Measurements from ENCODE around the gene FABP6. TPM values are rescaled to one million over a fixed set of nuclear protein-coding genes. Genes with fewer than 3 reads are reported as not detected.

FABP6 gene
- total RNA-seq, 1 experiment from 2014 or later, result 2.9 TPM

DNA sequence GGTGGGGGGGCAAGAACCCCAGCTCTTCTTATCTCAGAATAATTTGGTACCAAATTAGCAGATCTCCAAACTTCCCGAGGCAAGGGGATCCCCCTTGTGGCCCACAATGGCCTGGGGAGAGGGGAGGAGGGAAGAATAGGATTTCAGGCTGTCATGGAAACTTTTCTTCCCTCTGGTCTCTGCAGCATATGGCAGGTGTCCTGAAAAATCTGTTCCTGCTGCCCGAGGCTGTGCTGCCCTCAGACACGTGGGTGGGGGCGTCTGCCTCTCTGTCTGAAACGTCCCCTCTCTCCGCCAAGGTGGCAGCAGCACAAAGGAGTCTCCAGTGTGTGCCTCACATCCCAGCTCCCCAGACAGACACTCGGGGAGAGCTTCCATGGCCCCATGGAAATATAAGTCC is 49.0 kb downstream of the FABP6 start (continued):
- TF ChIP-seq, protein P1, sequence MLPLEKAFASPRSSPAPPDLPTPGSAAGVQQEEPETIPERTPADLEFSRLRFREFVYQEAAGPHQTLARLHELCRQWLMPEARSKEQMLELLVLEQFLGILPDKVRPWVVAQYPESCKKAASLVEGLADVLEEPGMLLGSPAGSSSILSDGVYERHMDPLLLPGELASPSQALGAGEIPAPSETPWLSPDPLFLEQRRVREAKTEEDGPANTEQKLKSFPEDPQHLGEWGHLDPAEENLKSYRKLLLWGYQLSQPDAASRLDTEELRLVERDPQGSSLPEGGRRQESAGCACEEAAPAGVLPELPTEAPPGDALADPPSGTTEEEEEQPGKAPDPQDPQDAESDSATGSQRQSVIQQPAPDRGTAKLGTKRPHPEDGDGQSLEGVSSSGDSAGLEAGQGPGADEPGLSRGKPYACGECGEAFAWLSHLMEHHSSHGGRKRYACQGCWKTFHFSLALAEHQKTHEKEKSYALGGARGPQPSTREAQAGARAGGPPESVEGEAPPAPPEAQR (CRISPR knock-in tag; IDR thresholded peaks at IDR 0.05), result no peak
- TF ChIP-seq ZBTB21 (CRISPR knock-in tag; IDR thresholded peaks at IDR 0.05; ENCODE audit: borderline replicate concordance) (no peak), ZNF121 (CRISPR knock-in tag; IDR thresholded peaks at IDR 0.05) (no peak), ZNF219 (CRISPR knock-in tag; IDR thresholded peaks at IDR 0.05; ENCODE audit: borderline replicate concordance) (no peak)
- TF ChIP-seq, protein P2, sequence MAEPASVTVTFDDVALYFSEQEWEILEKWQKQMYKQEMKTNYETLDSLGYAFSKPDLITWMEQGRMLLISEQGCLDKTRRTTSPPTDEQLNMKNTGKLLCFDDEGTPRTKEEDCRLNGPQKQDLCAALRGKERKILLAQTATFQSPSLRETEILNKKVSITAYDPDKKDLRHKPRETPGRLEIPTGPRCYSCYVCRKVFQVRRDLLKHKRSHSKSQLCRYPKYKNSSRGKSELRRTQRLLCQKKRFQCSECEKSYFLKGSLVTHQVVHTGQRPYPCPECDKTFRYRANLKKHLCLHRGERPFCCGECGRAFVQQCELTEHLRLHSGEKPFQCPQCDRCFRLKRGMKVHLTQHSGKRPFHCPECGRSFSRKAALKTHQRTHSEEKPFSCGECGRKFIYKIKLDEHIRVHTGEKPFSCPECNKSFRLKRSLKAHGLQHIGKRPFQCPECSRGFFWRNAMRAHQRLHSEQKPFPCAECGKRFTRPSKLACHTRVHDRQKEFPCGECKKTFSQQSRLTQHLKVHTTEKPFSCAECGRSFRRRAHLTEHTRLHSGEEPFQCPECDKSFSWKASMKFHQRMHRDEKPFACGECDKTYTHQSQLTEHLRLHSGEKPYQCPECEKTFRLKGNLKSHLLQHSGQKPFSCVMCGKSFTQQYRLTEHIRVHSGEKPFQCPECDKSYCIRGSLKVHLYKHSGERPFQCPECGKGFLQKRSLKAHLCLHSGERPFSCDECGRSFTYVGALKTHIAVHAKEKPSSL (CRISPR knock-in tag; conservative IDR thresholded peaks at IDR 0.05), result no peak
- TF ChIP-seq, protein P3, sequence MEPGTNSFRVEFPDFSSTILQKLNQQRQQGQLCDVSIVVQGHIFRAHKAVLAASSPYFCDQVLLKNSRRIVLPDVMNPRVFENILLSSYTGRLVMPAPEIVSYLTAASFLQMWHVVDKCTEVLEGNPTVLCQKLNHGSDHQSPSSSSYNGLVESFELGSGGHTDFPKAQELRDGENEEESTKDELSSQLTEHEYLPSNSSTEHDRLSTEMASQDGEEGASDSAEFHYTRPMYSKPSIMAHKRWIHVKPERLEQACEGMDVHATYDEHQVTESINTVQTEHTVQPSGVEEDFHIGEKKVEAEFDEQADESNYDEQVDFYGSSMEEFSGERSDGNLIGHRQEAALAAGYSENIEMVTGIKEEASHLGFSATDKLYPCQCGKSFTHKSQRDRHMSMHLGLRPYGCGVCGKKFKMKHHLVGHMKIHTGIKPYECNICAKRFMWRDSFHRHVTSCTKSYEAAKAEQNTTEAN (CRISPR knock-in tag; IDR thresholded peaks at IDR 0.05), result no peak

DNA sequence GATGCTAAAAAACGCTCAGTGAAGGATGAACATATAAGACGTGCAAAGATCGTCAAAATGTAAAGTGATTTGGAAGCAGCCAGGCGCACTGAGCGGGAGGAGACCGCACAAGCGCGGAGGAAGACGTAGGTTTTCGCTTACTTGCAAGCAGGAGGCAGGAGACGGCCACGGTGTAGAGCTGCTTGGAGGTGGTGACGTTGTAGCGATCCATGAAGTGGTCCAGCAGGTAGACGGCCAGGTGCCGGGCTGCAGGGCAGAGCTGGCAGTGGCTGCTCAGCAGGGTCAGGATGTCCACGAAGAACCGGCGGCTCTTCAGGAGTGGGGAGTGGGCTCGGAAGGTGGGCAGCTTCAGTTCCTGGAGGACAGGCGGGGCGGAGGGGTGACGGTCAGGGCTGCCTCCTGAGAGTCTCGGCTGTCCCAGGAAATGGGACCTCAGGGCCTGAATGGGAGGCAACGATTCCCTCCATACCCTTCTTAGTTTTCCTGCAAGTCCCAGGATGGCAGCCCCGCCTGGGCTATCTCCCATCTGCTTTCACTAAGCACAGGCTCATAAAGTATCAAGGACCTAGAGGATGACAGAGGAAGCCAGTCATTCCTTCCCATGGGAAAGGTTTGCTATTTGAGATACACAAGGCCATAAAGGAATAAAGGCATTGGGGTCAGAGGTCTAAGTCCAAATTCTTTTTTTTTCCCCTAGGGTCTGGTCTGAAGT is 51.2 kb downstream of the FABP6 start:
- ATAC-seq (no peak), DNase-seq (ENCODE audit: low spot score) (no peak)
- Mint-ChIP-seq H3K27ac (peak overlapping the region; percentile 78), H3K4me3 (no peak overlapping the region), H3K4me1 (peaks cover 48% of the 10 kb centered on the region), H3K27me3 (ENCODE audit: low read depth) (no peaks in the 10 kb centered on the region), H3K9me3 (no peaks in the 10 kb centered on the region), H3K36me3 (peaks cover 48% of the 10 kb centered on the region)
- CTCF ChIA-PET, result interaction anchor here (1.6 kb wide), 1 partner anchor 14 kb away, joined by 5 read pairs; no protein-coding TSS in a partner anchor
- POLR2A ChIA-PET, result no interaction called here
- TF ChIP-seq ELF4 (CRISPR knock-in tag; IDR thresholded peaks at IDR 0.05; ENCODE audit: low read depth) (no peak), KAT7 (CRISPR knock-in tag; IDR thresholded peaks at IDR 0.05; ENCODE audit: borderline replicate concordance) (no peak), TEAD1 (CRISPR knock-in tag; IDR thresholded peaks at IDR 0.05) (no peak), SP1 (CRISPR knock-in tag; conservative IDR thresholded peaks at IDR 0.05) (no peak), ZNF263 (CRISPR knock-in tag; IDR thresholded peaks at IDR 0.05; ENCODE audit: low read depth) (no peak)
- TF ChIP-seq, protein P4, sequence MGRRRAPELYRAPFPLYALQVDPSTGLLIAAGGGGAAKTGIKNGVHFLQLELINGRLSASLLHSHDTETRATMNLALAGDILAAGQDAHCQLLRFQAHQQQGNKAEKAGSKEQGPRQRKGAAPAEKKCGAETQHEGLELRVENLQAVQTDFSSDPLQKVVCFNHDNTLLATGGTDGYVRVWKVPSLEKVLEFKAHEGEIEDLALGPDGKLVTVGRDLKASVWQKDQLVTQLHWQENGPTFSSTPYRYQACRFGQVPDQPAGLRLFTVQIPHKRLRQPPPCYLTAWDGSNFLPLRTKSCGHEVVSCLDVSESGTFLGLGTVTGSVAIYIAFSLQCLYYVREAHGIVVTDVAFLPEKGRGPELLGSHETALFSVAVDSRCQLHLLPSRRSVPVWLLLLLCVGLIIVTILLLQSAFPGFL (CRISPR knock-in tag; IDR thresholded peaks at IDR 0.05; ENCODE audit: borderline replicate concordance), result no peak
- TF ChIP-seq, protein P5, sequence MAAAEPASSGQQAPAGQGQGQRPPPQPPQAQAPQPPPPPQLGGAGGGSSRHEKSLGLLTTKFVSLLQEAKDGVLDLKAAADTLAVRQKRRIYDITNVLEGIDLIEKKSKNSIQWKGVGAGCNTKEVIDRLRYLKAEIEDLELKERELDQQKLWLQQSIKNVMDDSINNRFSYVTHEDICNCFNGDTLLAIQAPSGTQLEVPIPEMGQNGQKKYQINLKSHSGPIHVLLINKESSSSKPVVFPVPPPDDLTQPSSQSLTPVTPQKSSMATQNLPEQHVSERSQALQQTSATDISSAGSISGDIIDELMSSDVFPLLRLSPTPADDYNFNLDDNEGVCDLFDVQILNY (CRISPR knock-in tag; IDR thresholded peaks at IDR 0.05), result no peak
- TF ChIP-seq, protein P6, sequence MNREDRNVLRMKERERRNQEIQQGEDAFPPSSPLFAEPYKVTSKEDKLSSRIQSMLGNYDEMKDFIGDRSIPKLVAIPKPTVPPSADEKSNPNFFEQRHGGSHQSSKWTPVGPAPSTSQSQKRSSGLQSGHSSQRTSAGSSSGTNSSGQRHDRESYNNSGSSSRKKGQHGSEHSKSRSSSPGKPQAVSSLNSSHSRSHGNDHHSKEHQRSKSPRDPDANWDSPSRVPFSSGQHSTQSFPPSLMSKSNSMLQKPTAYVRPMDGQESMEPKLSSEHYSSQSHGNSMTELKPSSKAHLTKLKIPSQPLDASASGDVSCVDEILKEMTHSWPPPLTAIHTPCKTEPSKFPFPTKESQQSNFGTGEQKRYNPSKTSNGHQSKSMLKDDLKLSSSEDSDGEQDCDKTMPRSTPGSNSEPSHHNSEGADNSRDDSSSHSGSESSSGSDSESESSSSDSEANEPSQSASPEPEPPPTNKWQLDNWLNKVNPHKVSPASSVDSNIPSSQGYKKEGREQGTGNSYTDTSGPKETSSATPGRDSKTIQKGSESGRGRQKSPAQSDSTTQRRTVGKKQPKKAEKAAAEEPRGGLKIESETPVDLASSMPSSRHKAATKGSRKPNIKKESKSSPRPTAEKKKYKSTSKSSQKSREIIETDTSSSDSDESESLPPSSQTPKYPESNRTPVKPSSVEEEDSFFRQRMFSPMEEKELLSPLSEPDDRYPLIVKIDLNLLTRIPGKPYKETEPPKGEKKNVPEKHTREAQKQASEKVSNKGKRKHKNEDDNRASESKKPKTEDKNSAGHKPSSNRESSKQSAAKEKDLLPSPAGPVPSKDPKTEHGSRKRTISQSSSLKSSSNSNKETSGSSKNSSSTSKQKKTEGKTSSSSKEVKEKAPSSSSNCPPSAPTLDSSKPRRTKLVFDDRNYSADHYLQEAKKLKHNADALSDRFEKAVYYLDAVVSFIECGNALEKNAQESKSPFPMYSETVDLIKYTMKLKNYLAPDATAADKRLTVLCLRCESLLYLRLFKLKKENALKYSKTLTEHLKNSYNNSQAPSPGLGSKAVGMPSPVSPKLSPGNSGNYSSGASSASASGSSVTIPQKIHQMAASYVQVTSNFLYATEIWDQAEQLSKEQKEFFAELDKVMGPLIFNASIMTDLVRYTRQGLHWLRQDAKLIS (CRISPR knock-in tag; IDR thresholded peaks at IDR 0.05; ENCODE audit: borderline replicate concordance), result no peak
- TF ChIP-seq, protein P7, sequence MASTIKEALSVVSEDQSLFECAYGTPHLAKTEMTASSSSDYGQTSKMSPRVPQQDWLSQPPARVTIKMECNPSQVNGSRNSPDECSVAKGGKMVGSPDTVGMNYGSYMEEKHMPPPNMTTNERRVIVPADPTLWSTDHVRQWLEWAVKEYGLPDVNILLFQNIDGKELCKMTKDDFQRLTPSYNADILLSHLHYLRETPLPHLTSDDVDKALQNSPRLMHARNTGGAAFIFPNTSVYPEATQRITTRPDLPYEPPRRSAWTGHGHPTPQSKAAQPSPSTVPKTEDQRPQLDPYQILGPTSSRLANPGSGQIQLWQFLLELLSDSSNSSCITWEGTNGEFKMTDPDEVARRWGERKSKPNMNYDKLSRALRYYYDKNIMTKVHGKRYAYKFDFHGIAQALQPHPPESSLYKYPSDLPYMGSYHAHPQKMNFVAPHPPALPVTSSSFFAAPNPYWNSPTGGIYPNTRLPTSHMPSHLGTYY (CRISPR knock-in tag; IDR thresholded peaks at IDR 0.05), result no peak
- TF ChIP-seq, protein P8, sequence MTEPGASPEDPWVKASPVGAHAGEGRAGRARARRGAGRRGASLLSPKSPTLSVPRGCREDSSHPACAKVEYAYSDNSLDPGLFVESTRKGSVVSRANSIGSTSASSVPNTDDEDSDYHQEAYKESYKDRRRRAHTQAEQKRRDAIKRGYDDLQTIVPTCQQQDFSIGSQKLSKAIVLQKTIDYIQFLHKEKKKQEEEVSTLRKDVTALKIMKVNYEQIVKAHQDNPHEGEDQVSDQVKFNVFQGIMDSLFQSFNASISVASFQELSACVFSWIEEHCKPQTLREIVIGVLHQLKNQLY (CRISPR knock-in tag; IDR thresholded peaks at IDR 0.05), result no peak
- TF ChIP-seq, protein P9, sequence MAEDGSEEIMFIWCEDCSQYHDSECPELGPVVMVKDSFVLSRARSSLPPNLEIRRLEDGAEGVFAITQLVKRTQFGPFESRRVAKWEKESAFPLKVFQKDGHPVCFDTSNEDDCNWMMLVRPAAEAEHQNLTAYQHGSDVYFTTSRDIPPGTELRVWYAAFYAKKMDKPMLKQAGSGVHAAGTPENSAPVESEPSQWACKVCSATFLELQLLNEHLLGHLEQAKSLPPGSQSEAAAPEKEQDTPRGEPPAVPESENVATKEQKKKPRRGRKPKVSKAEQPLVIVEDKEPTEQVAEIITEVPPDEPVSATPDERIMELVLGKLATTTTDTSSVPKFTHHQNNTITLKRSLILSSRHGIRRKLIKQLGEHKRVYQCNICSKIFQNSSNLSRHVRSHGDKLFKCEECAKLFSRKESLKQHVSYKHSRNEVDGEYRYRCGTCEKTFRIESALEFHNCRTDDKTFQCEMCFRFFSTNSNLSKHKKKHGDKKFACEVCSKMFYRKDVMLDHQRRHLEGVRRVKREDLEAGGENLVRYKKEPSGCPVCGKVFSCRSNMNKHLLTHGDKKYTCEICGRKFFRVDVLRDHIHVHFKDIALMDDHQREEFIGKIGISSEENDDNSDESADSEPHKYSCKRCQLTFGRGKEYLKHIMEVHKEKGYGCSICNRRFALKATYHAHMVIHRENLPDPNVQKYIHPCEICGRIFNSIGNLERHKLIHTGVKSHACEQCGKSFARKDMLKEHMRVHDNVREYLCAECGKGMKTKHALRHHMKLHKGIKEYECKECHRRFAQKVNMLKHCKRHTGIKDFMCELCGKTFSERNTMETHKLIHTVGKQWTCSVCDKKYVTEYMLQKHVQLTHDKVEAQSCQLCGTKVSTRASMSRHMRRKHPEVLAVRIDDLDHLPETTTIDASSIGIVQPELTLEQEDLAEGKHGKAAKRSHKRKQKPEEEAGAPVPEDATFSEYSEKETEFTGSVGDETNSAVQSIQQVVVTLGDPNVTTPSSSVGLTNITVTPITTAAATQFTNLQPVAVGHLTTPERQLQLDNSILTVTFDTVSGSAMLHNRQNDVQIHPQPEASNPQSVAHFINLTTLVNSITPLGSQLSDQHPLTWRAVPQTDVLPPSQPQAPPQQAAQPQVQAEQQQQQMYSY (CRISPR knock-in tag; IDR thresholded peaks at IDR 0.05), result no peak
